ENCODE measurements around the gene TOM1L2. TPM values are rescaled to one million over a fixed set of nuclear protein-coding genes. Genes with fewer than 3 reads are reported as not detected.

TOM1L2 gene
- total RNA-seq, 3 donors from 2014 or later = 32.3 to 39.1 (median 36.4) TPM

DNA sequence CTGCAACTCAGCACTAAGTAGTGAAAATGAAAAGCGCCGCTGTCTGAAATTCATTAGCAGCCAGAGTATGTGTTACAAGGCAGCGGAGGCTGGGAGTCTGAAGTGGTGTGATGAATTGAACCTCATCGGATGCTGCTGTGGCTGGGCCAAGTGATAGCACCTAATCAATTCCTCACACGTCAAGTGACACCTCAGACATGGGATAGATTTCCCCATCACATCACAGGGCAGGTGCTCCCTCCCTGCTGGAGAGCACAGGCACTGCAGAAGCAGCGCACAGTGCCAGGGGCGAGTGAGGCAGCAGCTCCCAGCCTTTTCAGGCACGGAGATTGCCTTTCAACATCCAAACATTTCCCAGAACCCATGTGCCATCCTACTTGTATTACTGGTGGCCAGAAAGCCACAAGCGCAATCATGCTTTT lies 32.7 kb upstream of the TOM1L2 start:
- no peak for DNase-seq (ENCODE audit: low spot score in 2 of 2)
- TF ChIP-seq POLR2A (IDR thresholded peaks at IDR 0.05) (no peak), POLR2AphosphoS5 (IDR thresholded peaks at IDR 0.05) (no peak)
- TF ChIP-seq, protein P1, sequence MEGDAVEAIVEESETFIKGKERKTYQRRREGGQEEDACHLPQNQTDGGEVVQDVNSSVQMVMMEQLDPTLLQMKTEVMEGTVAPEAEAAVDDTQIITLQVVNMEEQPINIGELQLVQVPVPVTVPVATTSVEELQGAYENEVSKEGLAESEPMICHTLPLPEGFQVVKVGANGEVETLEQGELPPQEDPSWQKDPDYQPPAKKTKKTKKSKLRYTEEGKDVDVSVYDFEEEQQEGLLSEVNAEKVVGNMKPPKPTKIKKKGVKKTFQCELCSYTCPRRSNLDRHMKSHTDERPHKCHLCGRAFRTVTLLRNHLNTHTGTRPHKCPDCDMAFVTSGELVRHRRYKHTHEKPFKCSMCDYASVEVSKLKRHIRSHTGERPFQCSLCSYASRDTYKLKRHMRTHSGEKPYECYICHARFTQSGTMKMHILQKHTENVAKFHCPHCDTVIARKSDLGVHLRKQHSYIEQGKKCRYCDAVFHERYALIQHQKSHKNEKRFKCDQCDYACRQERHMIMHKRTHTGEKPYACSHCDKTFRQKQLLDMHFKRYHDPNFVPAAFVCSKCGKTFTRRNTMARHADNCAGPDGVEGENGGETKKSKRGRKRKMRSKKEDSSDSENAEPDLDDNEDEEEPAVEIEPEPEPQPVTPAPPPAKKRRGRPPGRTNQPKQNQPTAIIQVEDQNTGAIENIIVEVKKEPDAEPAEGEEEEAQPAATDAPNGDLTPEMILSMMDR (IDR thresholded peaks at IDR 0.05) = no peak
- Histone ChIP-seq H3K27me3 (no peaks in the 10 kb centered on the region), H3K36me3 (no peaks in the 10 kb centered on the region), H3K9me3 (no peaks in the 10 kb centered on the region), H3K4me3 (no peak overlapping the region), H3K27ac (no peak overlapping the region), H3K4me1 (no peaks in the 10 kb centered on the region)
- intact Hi-C loops (cut with DNase I; ENCODE audit: low total_unique reads) = no loop called here

DNA sequence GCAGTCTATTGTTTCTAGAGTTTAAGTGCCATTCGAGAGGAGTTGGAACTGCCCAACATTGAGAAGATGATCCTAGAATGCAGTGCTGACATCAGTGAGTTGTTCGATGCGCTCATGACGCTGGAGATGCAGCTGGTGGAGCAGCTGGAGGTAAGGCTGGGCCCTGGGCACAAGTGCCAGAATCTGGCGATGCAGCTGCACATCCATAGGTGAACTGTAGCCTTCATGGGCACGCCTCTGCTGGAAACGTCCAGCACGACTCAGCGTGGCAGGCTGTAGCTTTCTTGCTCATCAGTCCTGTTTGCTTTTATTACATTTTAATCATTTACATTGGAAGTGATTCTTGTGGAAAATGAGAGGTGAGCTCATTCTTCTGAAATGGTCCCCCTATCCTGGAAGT lies 32.1 kb upstream of the TOM1L2 start:
- Histone ChIP-seq H3K9me3 (no peaks in the 10 kb centered on the region), H3K27me3 (no peaks in the 10 kb centered on the region), H3K4me1 (no peaks in the 10 kb centered on the region), H3K36me3 (no peaks in the 10 kb centered on the region), H3K27ac (no peak overlapping the region), H3K4me3 (no peak overlapping the region)
- TF ChIP-seq POLR2AphosphoS5 (IDR thresholded peaks at IDR 0.05) (no peak), POLR2A (IDR thresholded peaks at IDR 0.05) (no peak)
- TF ChIP-seq, protein P1 (IDR thresholded peaks at IDR 0.05) = no peak
- DNase-seq (ENCODE audit: low spot score in 2 of 2) = no peak
- intact Hi-C loops (cut with DNase I; ENCODE audit: low total_unique reads) = no loop called here

DNA sequence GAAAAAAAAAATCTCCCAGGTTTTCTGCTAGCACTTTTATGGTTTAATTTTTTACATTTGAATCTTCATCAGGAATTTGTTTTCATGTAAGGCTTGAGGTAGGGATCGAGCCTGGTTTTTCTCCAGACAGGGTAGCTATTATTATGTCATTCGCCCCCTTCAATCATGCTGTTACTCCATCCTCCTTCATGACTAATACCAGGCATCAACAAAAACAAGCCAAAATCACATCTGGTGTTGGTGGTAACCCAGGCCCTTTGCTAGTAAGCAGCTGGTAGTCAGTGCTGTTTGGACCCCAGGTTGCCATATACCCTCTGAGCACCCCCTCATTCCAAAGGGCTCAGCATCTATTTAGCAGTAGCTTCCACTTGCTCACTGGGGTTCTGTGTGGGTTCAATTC lies 30.0 kb upstream of the TOM1L2 start:
- no peaks in the 10 kb centered on the region for H3K36me3 ChIP-seq
- intact Hi-C loops (cut with DNase I; ENCODE audit: low total_unique reads) = no loop called here
- TF ChIP-seq POLR2A (IDR thresholded peaks at IDR 0.05) (no peak), POLR2AphosphoS5 (IDR thresholded peaks at IDR 0.05) (no peak)
- TF ChIP-seq, protein P1 (IDR thresholded peaks at IDR 0.05) = no peak
- no peaks in the 10 kb centered on the region for H3K9me3 ChIP-seq
- H3K27ac ChIP-seq = no peak overlapping the region
- DNase-seq (ENCODE audit: low spot score in 2 of 2) = no peak
- no peaks in the 10 kb centered on the region for H3K27me3 ChIP-seq
- H3K4me3 ChIP-seq = no peak overlapping the region
- no peaks in the 10 kb centered on the region for H3K4me1 ChIP-seq

DNA sequence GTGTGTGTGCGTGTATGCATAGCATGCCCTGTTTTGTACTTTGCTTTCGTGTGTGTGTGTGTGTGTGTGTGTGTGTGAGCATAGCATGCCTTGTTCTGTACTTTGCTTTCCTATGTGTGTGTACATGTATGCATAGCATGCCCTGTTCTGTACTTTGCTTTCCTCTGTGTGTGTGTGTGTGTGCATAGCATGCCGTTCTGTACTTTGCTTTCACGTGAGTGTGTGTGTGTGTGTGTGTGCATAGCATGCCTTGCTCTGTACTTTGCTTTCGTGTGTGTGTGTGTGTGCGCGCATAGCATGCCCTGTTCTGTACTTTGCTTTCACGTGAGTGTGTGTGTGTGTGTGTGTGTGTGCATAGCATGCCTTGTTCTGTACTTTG lies 27.8 kb upstream of the TOM1L2 start:
- no peak for DNase-seq (ENCODE audit: low spot score in 2 of 2)
- Histone ChIP-seq H3K4me3 (no peak overlapping the region), H3K9me3 (no peaks in the 10 kb centered on the region), H3K36me3 (no peaks in the 10 kb centered on the region), H3K4me1 (no peaks in the 10 kb centered on the region), H3K27me3 (no peaks in the 10 kb centered on the region), H3K27ac (no peak overlapping the region)
- intact Hi-C loops (cut with DNase I; ENCODE audit: low total_unique reads) = no loop called here
- no peak for TF ChIP-seq POLR2AphosphoS5 (IDR thresholded peaks at IDR 0.05)
- TF ChIP-seq POLR2A (IDR thresholded peaks at IDR 0.05) = no peak
- TF ChIP-seq, protein P1 (IDR thresholded peaks at IDR 0.05) = no peak

DNA sequence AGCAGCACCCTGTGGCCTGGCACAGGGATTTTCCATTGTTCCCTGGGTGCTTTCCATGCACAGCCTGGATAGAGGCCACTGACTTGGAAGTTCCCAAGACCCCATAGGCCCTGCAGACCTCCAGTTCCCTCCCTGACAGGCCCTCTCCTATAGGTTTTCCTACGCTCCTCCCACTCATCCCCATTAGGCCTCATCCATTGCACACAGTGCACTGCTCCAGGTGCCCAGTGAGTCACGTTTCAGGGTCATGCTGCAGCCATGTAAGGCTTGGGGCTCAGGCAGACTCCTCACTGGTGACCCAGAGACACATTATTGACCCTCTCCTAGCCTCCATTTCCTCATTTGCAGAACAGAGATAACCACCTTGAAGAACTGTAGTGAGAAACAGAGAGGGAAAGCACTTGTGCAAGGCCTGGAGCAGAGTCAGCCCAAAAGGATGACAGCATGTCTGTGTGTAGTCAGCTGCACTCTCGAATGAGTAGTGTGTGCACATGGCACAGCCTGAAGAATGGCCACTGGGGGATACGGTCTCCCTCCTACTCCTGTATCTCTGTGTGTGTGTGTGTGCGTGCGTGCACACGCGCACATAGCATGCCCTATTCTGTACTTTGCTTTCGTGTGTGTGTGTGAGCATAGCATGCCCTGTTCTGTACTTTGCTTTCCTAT lies 27.3 kb upstream of the TOM1L2 start:
- intact Hi-C loops (cut with DNase I; ENCODE audit: low total_unique reads) = no loop called here
- DNase-seq (ENCODE audit: low spot score in 2 of 2) = no peak
- no peaks in the 10 kb centered on the region for H3K36me3 ChIP-seq
- no peaks in the 10 kb centered on the region for H3K4me1 ChIP-seq
- no peak overlapping the region for H3K27ac ChIP-seq
- TF ChIP-seq POLR2A (IDR thresholded peaks at IDR 0.05) (no peak), POLR2AphosphoS5 (IDR thresholded peaks at IDR 0.05) (no peak)
- TF ChIP-seq, protein P1 (IDR thresholded peaks at IDR 0.05) = no peak
- H3K9me3 ChIP-seq = no peaks in the 10 kb centered on the region
- no peaks in the 10 kb centered on the region for H3K27me3 ChIP-seq
- H3K4me3 ChIP-seq = no peak overlapping the region

All from breast epithelium (tissue), 4 donors.